ENCODE results near the gene SLC25A33. TPM values are rescaled to one million over a fixed set of nuclear protein-coding genes. Genes with fewer than 3 reads are reported as not detected.

Gene SLC25A33
- total RNA-seq, 1 experiment from 2014 or later: 9.4 TPM

GRCh38 chr1:9538669-9539164 is 548 bp upstream of the SLC25A33 start:
- peaks cover 6% of the 10 kb centered on the region for H3K27me3 Mint-ChIP-seq (ENCODE audit: low read depth)
- Histone ChIP-seq H3K4me1 (ENCODE audit: insufficient read depth, low read length) (0 out of 2 replicates have a peak, but pooled peaks cover 2% of the 10 kb centered on the region), H2BK12ac (ENCODE audit: insufficient read length, low read depth, low read length) (no peak overlapping the region), H2BK20ac (ENCODE audit: low read depth, low read length, poor library complexity, severe bottlenecking) (no peak overlapping the region), H3K18ac (ENCODE audit: insufficient read length, low read depth, low read length) (peak overlapping the region; percentile 44), H2BK120ac (ENCODE audit: low read depth, low read length, poor library complexity, severe bottlenecking) (no peak overlapping the region), H2BK5ac (ENCODE audit: insufficient read length, low read length) (no peak overlapping the region), H3K4me2 (ENCODE audit: insufficient read depth, insufficient read length, low read length) (no peak overlapping the region), H4K20me1 (ENCODE audit: control insufficient read depth, insufficient read depth, insufficient read length) (no peaks in the 10 kb centered on the region), H4K8ac (replicated peaks; ENCODE audit: insufficient read length, low read depth, low read length) (no peak overlapping the region), H3K56ac (ENCODE audit: insufficient read length, low read depth, low read length) (no peak overlapping the region), H3K79me1 (ENCODE audit: insufficient read depth, low read depth, low read length, poor library complexity, severe bottlenecking) (no peaks in the 10 kb centered on the region), H3K14ac (ENCODE audit: insufficient read depth, low read length) (no peak overlapping the region), H3K9me3 (ENCODE audit: control insufficient read depth, low read depth, low read length) (no peaks in the 10 kb centered on the region), H3K27ac (ENCODE audit: insufficient read length, low read depth, low read length) (no peak overlapping the region), H3K23ac (ENCODE audit: insufficient read length, low read depth, low read length) (no peak overlapping the region), H3K23me2 (ENCODE audit: insufficient read length, low read depth, low read length, poor library complexity, severe bottlenecking) (no peaks in the 10 kb centered on the region), H3K4ac (ENCODE audit: low read depth, low read length) (no peak overlapping the region), H4K91ac (ENCODE audit: insufficient read length, low read depth, low read length) (no peak overlapping the region), H3K27me3 (ENCODE audit: insufficient read depth, low read length) (no peaks in the 10 kb centered on the region), H3K9ac (ENCODE audit: extremely low read depth, insufficient read length, low read length) (no peak overlapping the region), H3T11ph (ENCODE audit: low read length) (no peak overlapping the region), H2AK5ac (ENCODE audit: insufficient read length, low read length) (no peak overlapping the region), H4K5ac (ENCODE audit: insufficient read length, low read depth, low read length) (no peak overlapping the region), H2AFZ (ENCODE audit: low read length) (no peak overlapping the region), H3K79me2 (ENCODE audit: insufficient read depth, low read length) (peaks cover 21% of the 10 kb centered on the region; the same call in 1 of the 2 replicates), H2BK15ac (ENCODE audit: low read depth, low read length) (no peak overlapping the region)
- H3K4me3 Mint-ChIP-seq: peak overlapping the region; percentile 52 to 78
- H3K4me1 Mint-ChIP-seq: peaks cover 18 to 20% of the 10 kb centered on the region in 2 experiments
- H3K36me3 Mint-ChIP-seq (ENCODE audit: insufficient read depth in 1 of 3, low read depth in 3 of 3): peaks cover 10 to 13% (median 12%) of the 10 kb centered on the region in 3 experiments
- H3K9me3 Mint-ChIP-seq: no peaks in the 10 kb centered on the region
- no peak for DNase-seq
- WGBS (ENCODE audit: extremely low coverage, insufficient read length, low lambda C conversion rate): no CpG with 5 or more reads among the region's 23 CpGs
- H3K27ac Mint-ChIP-seq: peak overlapping the region in 2 of 3 experiments; percentile 65 to 75; a peak in 3 of 7 replicates
- no peak for TF ChIP-seq CTCF (conservative IDR thresholded peaks at IDR 0.05)

All from H9 (cell line).